AG04450 (cell line): ENCODE data around the gene ANKAR. TPM values are rescaled to one million over a fixed set of nuclear protein-coding genes. Genes with fewer than 3 reads are reported as not detected.

Experiments used
- CTCF ChIA-PET: fragments of 300-600, 350-600 bp; formaldehyde crosslinking; extraction: SDS; loops from one replicate; lab custom pipeline; 2022; ENCODE audit warnings: antibody characterized with exemption, inconsistent platforms; lab: Charles Lee
- POLR2A ChIA-PET: fragments of 350-600 bp; formaldehyde crosslinking; extraction: SDS; loops from one replicate; lab custom pipeline; 2021; ENCODE audit warnings: antibody characterized with exemption, inconsistent platforms; lab: Yijun Ruan, JAX
- DNase-seq: peaks from one replicate; pipeline ENCODE4 v3.0.0-alpha.2; 2011; ENCODE audit warnings: low read depth, low spot score
- H3K27ac ChIP-seq: one replicate; pipeline ENCODE4 v1.5.1; 2012; ENCODE audit warnings: low read depth, low read length, control low read depth
- H3K27me3 ChIP-seq: one replicate; pipeline ENCODE4 v1.6.0; 2012; ENCODE audit warnings: low read length; ENCODE audit not compliant: control insufficient read depth, insufficient read depth
- H3K4me3 ChIP-seq: 2 replicates; pipeline ENCODE4 v1.5.1; 2011; ENCODE audit warnings: mild to moderate bottlenecking, low read depth, low read length, control low read depth
- H3K9me3 ChIP-seq: 2 replicates; pipeline ENCODE4 v1.5.1; 2012; ENCODE audit warnings: low read length; ENCODE audit not compliant: control insufficient read depth, insufficient read depth
- CTCF ChIP-seq: IDR thresholded peaks from 2 replicates; pipeline ENCODE4 v1.5.1; 2011; ENCODE audit warnings: low read depth, low read length, control low read depth, inconsistent platforms
- polyA plus RNA-seq: library from polyadenylated mRNA; depleted of rRNA; stranded (reverse); fragments of >200 nt; gene quantifications from 2 replicates; pipeline ENCODE4 v1.2.3, GENCODE V29; 2011; rRNA removed

The ANKAR gene
- polyA plus RNA-seq, 1 experiment: 3.5 TPM

- no peak for DNase-seq
- ChIA-PET CTCF (interaction anchor here (1.0 to 1.2 kb wide), 2 partner anchors 50 to 51 kb away, joined by 3 to 5 read pairs; no protein-coding TSS in a partner anchor), POLR2A (no interaction called here)
- Histone ChIP-seq H3K27ac (no peak overlapping the region), H3K27me3 (no peaks in the 10 kb centered on the region), H3K4me3 (no peak overlapping the region), H3K9me3 (no peaks in the 10 kb centered on the region)
- no peak for TF ChIP-seq CTCF
These were observed 48.7 kb downstream of the ANKAR start for GRCh38 chr2:189723192-189723591.

Other genes with a start within 250 kb of the ANKAR start
- 28.2 and 48.0 TPM in 2 replicates for gene WDR75, start 233.2 kb upstream of the ANKAR start, polyA plus RNA-seq
- 5.2 and 5.4 TPM in 2 replicates for gene SLC40A1, start 93.9 kb upstream of the ANKAR start, polyA plus RNA-seq
- 38.3 and 50.1 TPM in 2 replicates for gene ASNSD1, start 13.2 kb upstream of the ANKAR start, polyA plus RNA-seq
- 3.9 and 6.0 TPM in 2 replicates for gene OSGEPL1, start 88.1 kb downstream of the ANKAR start, polyA plus RNA-seq
- 73.0 and 92.8 TPM in 2 replicates for gene ORMDL1, start 109.7 kb downstream of the ANKAR start, polyA plus RNA-seq
- 11.0 and 16.3 TPM in 2 replicates for gene PMS1, start 109.8 kb downstream of the ANKAR start, polyA plus RNA-seq